DOHH2 (cell line): ENCODE data around the gene ABHD12.

Experiments used
- CTCF ChIP-seq: fragments of 200-600 bp; sonication (generic); IDR thresholded peaks from one replicate; pipeline ENCODE4 v1.5.1; 2014; ENCODE audit warnings: antibody characterized with exemption, mild to moderate bottlenecking, low read depth, low read length; ENCODE audit not compliant: poor library complexity, severe bottlenecking
- EZH2phosphoT487 ChIP-seq: fragments of 200-600 bp; sonication (generic); IDR thresholded peaks from 2 replicates; pipeline ENCODE4 v1.6.1; 2017; ENCODE audit warnings: borderline replicate concordance, mild to moderate bottlenecking, antibody characterized with exemption, low read length, moderate library complexity, mixed read lengths

GRCh38 chr20:25376886-25377285 is 13.7 kb downstream of the ABHD12 start:
- TF ChIP-seq CTCF = no peak
- TF ChIP-seq EZH2phosphoT487 = no peak
